GM19351 (cell line): ENCODE results near the gene KCMF1.

Experiments
- ATAC-seq: cut with Tn5 transposase; IDR thresholded peaks from one replicate; pipeline ENCODE4 v1.9.1; 2021; ENCODE audit warnings: mild to moderate bottlenecking, moderate library complexity; ENCODE audit not compliant: unreplicated experiment

KCMF1 gene

GRCh38 chr2:85018049-85018447, 47.1 kb downstream of the KCMF1 start:
- no peak for ATAC-seq

GRCh38 chr2:85019121-85019520, 48.2 kb downstream of the KCMF1 start:
- ATAC-seq = no peak

GRCh38 chr2:85022232-85022631, 51.3 kb downstream of the KCMF1 start:
- no peak for ATAC-seq

- no peak for ATAC-seq
Measured at GRCh38 chr2:85024372-85025047, 53.5 kb downstream of the KCMF1 start.

- ATAC-seq = no peak
Measured at GRCh38 chr2:85032621-85033020, 61.7 kb downstream of the KCMF1 start.

GRCh38 chr2:85033388-85033787, 62.4 kb downstream of the KCMF1 start:
- ATAC-seq = no peak

DNA sequence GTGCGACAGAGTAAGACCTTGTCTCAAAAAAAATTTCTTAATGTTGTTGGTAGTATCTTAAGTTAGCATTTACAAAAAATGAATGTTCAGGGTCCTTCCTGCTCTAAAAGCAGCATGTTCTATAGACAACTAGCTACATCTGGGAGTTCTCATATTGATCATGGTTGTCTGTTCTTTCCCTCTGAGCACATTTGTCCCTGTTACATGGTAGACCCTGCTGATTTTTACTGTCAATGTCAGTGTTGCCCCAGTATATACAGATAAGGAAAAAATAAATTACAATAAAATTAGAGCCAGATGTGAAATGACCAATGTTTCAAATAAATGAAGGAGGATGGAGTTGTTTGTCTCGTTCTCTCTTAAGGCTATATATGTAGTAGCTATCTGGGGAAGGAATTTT, 63.2 kb downstream of the KCMF1 start:
- ATAC-seq = no peak

GRCh38 chr2:85037622-85038021, 66.7 kb downstream of the KCMF1 start:
- no peak for ATAC-seq

DNA sequence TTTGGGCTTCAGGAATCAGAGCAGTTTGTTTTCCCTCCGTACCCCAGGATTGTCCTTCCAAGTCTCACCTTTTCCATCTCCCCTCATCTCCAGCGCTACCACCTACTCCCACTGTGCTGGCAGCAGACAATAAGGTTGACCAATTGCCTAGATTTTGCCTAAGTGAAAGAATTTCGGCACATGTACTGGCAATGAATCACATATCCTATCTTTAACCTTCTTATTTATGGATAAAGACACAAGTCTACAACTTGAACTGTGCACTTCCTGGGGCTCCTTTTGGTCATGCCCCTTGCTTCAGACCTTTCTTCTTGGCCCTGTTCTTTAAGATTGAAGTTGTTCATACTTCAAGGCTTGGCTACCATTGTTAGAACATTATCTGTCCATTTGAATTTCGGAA, 71.4 kb downstream of the KCMF1 start:
- ATAC-seq = no peak

DNA sequence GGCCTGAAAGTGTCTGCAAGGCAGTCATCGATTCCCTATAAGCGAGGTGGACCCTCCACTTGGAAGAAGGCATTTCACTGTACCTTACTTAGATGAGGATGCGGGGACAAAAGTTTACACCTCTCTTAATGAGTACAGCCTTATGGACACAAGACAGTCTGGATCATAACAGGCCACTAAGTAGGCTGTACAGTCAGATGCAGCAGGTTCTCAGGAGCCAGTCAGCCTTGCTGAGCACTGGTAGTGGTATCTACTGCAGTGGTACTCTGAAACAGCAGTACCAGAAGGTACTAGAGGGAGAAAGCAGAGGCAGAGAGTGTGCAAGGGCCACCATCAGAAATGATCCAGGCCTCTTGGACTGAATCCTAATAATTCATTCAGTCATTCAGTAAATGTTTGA, 77.6 kb downstream of the KCMF1 start:
- no peak for ATAC-seq

DNA sequence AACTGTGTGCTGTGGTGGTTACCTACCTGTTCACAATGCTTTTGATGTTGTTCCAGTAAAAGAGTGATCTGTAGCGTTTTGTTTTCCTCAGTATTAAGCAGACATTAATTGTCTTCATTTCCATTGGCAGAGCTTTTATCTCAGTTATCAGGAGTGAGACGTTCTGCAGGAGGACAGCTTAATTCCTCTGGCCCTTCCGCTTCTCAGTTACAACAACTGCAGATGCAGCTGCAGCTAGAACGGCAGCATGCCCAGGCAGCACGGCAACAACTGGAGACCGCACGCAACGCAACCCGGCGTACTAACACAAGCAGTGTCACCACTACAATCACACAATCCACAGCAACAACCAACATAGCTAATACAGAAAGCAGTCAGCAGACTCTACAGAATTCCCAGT, 78.3 kb downstream of the KCMF1 start:
- no peak for ATAC-seq

- no peak for ATAC-seq
Measured at GRCh38 chr2:85053802-85054201, 82.8 kb downstream of the KCMF1 start.

DNA sequence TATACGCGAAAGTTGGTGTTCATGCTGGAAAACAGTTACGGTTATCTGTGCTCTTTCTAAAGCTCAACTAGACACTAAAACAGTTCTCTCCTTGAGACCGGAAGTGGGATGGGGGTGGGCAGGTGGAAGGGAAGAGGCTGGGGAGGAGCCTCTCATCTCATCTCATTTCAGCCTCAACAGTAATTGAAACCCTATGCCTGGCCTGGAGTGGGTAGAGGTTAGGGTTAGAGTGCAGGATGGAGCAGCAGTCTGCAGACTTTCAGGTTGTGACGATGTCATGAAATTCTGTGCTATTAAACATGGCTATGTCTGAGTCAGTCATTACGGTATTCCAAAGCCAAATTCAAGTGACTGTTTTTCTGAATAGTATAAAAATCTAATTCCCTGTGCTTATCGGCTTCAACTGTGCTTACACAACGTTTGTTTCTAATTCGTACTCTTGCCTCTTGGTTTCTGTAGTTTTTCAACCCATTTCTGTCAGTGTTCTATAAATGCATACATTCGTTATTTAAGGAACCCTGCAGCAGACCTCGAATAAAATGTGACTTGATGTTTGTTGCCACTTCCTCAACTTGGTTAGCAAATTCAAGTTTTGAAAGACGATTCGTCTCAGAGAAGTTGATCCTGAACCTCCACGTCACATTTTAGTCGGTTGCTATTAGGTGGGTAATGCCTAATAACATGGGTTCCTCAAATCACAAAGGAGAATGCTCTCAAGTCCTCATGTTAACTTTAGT, 86.4 kb downstream of the KCMF1 start:
- no peak for ATAC-seq

- ATAC-seq = no peak
Measured at GRCh38 chr2:85061896-85062295, 90.9 kb downstream of the KCMF1 start.

- no peak for ATAC-seq
Measured at GRCh38 chr2:85062565-85062964, 91.6 kb downstream of the KCMF1 start.

GRCh38 chr2:85063981-85064599, 93.1 kb downstream of the KCMF1 start:
- no peak for ATAC-seq

GRCh38 chr2:85064927-85065577, 94.1 kb downstream of the KCMF1 start:
- ATAC-seq = no peak

- ATAC-seq = no peak
Measured at GRCh38 chr2:85066006-85066740, 95.2 kb downstream of the KCMF1 start.

GRCh38 chr2:85066874-85067351, 96.0 kb downstream of the KCMF1 start:
- ATAC-seq = no peak

GRCh38 chr2:85071096-85071495, 100.1 kb downstream of the KCMF1 start:
- no peak for ATAC-seq

DNA sequence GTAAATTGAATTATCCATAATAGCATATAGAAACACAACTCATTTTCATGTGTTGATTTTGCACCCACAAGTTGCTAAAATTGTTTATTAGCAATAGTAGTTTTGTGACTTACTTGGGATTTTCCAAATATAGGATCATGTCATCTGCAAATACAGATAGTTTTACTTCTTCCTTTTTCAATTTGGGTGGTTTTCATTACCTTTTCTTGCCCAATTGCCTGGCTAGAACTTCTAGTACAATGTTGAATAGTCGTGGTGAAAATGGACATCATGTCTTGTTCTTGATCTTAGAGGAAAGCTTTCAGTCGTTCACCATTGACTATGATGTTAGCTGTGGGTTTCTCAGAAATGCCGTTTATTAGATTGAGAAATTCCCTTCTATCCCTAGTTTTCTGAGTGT, 102.1 kb downstream of the KCMF1 start:
- ATAC-seq = no peak
